Stimulated activated CD8-positive, alpha-beta memory T cell treated with anti-CD3 and anti-CD28 coated beads, Interleukin-15, amount 100 ng/mL, for 48 hours (primary cell): Measurements from ENCODE around the gene KAT7.

ENCODE experiments used
- DNase-seq, 2 donors: peaks; one replicate each; pipeline ENCODE4 v3.0.0-alpha.2; 2020; ENCODE audit warnings: low read depth in 2 of 2

Gene KAT7

DNA sequence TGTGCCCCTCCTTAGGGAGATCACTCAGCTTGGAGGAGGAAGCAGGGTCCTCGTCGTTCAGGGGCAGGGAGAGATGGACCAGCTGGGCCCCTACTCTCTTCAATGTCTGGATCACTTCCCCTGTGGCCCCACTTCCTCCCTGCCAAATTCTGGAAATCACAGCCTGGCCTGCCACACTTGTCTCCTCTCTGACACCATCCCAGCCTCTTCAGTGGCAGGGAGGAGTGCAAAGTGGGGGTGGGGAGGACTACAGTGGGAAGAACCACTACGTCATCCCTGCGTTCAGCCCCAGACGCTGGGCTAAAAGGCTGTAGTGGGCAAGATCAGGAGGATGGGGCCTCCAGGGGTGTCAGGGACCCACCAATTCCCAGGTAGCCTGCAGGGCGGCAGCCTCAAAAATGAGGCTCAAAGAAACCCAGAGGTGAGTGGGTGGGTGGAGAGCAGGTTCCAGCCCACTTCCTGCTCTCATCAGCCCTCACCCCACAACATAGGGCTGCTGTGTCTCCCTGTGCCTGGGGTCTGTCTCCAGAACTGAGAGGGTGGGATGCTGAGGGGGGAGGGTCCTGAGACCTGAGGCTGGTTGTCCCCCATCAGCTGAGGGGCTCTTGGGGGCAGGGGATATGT, 84.4 kb downstream of the KAT7 start:
- no peak for DNase-seq

DNA sequence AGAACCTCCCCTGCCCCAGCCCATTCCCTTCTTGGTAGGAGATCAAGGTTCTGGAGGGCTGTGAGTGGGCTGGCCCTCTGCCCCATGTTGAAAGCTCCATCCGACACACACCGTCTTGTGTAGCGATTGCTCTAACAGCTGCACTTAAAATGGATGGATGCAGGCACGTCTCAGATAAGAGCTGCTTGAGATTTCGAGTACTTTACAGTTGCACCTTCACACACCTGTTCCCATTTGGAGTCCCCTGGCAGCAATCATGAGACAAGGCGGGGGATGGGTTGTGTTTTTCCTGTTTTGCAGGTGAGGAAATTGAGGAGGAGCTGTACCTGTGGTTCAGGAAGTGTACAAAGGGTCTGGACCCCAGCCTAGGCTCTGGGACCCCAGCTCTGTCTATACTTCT, 85.0 kb downstream of the KAT7 start:
- no peak for DNase-seq

DNA sequence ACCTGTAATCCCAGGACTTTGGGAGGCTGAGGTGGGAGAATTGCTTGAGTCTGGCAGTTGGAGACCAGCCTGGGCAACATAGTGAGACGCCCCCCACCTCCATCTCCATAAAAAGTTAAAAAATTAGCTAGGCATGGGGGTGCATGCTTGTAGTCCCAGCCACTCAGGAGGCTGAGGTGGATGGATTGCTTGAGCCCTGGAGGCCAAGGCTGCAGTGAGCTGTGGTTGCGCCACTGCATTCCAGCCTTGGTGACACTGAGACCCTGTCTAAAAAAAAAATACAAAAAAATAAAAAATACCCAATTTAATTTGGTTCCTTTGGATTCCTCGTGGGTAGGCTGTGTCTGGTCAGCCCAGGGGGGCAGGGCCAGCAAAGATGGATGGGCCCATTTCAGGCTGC, 85.4 kb downstream of the KAT7 start:
- no peak for DNase-seq

DNA sequence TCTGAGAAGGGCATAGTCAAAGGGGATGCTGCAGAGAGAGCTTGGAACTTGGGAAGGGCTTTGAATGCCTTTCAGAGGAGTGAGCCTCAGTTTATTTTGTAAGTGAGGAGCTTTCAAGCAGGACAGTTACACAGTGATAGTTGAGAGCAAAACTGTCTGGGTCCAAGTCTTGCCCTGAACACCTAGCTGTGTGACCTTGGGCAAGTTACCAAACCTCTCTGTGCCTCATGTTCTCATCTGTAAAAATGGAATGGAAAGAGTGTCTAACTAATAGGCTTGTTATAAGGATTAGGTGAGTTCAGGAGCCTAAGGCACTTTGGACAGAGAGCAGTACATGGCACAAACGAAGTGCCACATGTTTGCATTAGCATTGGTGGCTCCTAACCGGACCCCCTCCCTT, 86.4 kb downstream of the KAT7 start:
- no peak for DNase-seq

DNA sequence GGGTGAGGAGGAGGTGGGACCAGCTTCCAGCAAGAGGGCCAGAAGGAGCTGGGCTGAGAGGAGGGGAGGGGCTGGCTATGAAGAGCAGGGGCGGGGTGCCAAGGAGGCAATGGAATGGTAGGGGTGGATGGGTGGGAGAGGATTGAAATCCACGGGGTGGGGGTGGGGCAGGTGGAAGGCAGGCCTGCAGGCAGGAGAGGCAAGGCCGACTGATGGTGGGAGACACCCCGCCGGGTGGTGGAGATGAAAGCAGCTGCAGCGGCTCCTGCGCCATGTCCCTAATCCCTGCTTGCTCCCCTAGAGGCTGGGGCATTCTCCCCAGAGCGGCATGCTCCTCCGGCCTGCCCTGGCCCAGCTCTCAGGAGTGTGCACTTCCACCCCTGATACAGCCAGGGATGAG, 87.2 kb downstream of the KAT7 start:
- no peak for DNase-seq

DNA sequence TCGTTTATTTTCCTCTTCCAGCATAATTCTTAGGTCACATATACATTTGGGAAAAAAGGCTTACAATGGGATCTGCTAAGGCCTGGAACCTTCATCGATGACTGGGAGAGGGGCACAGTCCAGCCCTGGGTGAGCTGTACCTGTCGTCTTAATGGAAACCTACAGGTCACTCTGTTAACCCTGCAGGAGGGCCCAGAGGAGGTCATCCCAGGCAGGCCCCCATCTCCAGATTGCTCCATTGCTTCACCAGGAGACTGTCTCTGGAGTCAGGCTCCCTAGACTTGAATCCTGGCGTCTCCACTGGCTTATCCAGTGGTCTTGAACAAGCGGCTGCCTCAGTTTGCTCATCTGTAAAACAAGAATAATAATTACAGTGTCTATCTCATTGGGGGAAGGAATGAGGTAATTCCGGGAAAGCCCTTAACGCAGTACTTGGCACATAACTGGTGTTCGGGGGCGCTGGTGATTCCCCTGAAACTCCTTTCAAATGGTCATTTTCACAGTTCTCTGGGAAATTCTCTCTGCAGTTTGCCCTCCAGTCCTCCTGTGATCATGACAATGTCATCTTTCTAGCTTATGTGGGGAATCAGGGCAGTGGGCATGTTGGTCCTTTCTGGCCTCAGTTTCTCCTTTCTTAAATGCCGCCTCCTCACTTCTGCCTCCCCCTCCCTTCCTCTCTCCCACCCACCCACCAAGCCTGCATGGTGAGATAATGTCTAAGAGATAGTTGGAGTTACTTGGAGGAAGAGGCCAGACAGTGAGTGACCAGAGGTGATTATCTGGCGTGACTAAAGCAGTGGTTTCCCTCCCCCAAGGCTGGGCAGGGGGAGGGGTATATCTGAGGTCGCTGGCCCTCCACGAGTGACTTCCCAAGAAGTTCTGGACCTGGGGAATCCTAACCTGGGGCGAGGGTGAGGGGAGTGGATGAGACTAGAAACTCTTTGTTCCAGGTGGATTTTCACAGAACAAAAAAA, 90.7 kb downstream of the KAT7 start:
- DNase-seq, result no peak

DNA sequence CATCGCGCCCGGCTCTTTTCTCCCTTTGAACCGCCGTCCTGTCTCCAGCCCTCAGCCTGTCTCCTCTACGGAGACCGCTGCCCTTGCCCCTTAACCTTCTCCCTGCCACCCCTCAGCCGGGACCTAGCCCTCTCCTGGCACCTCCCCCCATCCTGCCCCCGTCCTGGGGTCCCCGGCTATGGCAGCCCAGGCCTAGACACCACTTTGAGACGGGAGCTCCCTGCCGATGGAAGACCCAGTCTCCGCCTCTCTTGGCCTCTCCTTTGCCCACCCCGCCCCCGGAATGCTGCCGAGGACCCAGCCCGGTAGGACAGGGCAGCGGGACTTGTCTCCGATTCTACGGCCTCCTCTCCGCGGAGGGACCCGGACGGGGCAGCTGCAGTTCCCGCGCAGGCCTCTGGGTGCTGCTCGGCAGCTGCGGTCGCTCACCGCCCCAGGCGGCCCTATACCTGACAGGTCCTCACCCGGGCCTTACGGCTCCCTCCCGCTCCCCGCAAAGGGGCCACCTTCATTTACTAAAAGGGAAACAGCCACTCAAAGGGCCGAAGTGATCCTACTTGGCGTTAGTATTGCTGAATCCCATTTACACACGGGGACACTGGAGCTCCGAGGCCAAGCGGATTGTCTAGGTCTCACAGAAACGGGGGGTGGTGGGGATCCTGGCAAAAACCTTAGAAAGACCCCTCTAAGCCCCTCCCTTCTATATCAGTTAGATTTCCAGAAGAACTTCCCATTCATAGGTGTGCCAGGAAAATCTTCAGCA, 92.0 kb downstream of the KAT7 start:
- DNase-seq, result peak; percentile 62 to 65

DNA sequence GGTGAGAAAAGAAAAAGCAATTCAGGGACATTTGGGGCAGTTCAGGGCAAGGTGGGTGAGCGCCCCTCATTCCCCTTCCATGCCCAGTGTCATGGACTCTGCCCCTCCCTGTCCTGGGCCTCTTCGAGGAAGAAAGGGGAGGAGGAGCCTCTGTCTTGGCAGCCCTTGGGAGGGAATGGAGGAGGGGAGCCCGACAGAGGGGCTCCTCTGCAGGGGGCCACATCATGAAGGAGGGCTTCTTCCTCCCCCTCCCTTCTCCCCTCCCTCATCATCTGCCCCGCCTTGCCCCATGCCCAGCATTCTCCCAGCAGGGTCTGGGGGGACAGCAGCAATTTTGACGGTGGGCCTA, 92.5 kb downstream of the KAT7 start:
- DNase-seq, result no peak

DNA sequence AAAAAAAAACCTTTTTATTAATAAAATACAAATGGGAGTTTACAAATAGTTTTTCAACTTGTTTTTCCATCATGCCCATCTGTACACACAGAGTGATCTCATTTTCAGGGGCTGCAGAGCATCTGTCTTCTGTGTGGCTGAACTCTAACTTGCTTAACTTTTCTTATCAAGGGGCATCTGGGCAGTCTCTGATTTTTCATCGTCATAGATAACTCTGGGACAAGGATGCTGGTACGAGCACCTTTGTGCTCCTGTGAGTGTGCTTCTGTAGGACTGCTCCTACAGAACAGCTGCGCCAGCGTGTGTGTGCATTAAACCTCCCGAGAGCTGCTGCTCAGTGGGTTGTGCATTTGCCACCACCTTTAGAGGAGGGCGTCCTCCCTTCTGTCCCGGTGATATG, 94.0 kb downstream of the KAT7 start:
- no peak for DNase-seq
